ENCODE results near the gene CLECL1.

GRCh38 chr12:9724023-9724422, 8.9 kb downstream of the CLECL1 start:
- TF ChIP-seq CTCF (IDR thresholded peaks at IDR 0.05; ENCODE audit: poor library complexity, severe bottlenecking) = no peak
- TF ChIP-seq TAF1 (IDR thresholded peaks at IDR 0.05; ENCODE audit: low read depth) = no peak
- TF ChIP-seq MXI1 (conservative IDR thresholded peaks at IDR 0.05; ENCODE audit: poor library complexity, severe bottlenecking) = no peak
- TF ChIP-seq SMC3 (conservative IDR thresholded peaks at IDR 0.05; ENCODE audit: poor library complexity) = no peak
- no peak for TF ChIP-seq REST (IDR thresholded peaks at IDR 0.05; ENCODE audit: borderline replicate concordance)
- no peak for TF ChIP-seq EP300 (conservative IDR thresholded peaks at IDR 0.05; ENCODE audit: poor library complexity, severe bottlenecking)
- TF ChIP-seq POLR2AphosphoS5 (IDR thresholded peaks at IDR 0.05) = no peak
- TF ChIP-seq EZH2 (IDR thresholded peaks at IDR 0.05; ENCODE audit: borderline replicate concordance, insufficient read depth, low read length, poor library complexity, severe bottlenecking) = no peak
- TF ChIP-seq RAD21 (conservative IDR thresholded peaks at IDR 0.05) = no peak
